Colonic mucosa (tissue), 4 donors: ENCODE data around the gene SERPING1. TPM values are rescaled to one million over a fixed set of nuclear protein-coding genes. Genes with fewer than 3 reads are reported as not detected.

Experiments
- DNase-seq: peaks from one replicate; pipeline ENCODE4 v3.0.0-alpha.2; 2020
- H3K27ac ChIP-seq: fragments of 200-600 bp; one replicate; pipeline ENCODE4 v1.8.0; 2021
- H3K27me3 ChIP-seq: fragments of 200-600 bp; one replicate; pipeline ENCODE4 v1.8.0; 2021
- H3K36me3 ChIP-seq: fragments of 200-600 bp; one replicate; pipeline ENCODE4 v1.8.0; 2021
- H3K4me1 ChIP-seq: fragments of 200-600 bp; one replicate; pipeline ENCODE4 v1.8.0; 2021; ENCODE audit warnings: mild to moderate bottlenecking
- H3K4me3 ChIP-seq: fragments of 200-600 bp; one replicate; pipeline ENCODE4 v1.8.0; 2021
- H3K9ac ChIP-seq, 2 donors: one replicate each; pipeline ENCODE4 v1.7.0; 2013; ENCODE audit warnings: control low read depth in 2 of 2, low read depth in 2 of 2, low read length in 2 of 2
- H3K9me3 ChIP-seq: fragments of 200-600 bp; one replicate; pipeline ENCODE4 v1.8.0; 2021
- intact Hi-C: fragments of 100-400 bp; cut with DNase I; formaldehyde crosslinking; loops from one replicate; pipeline ENCODE4 v1.14.1; 2022
- total RNA-seq, 2 donors: library from RNA; stranded (reverse); fragmentation: NEBNext Ultra II Directional in 1 of 2; extraction: Animal tissue kit (Norgen Biotek cat#: 25700) in 1 of 2; gene quantifications; one replicate each; pipeline ENCODE4 v1.2.1, GENCODE V29; 2021
- TF ChIP-seq, protein P1 (sequence below): fragments of 200-600 bp; IDR thresholded peaks from one replicate; pipeline ENCODE4 v1.8.0; 2022; ENCODE audit warnings: antibody characterized with exemption, mild to moderate bottlenecking
- donor health status: healthy.
- donor health status: DM: no; HTN: no; CAD: no.
- donor health status: DM: no; HTN: no; CAD: no.

The SERPING1 gene
- total RNA-seq, 2 donors from 2014 or later = 18.7 to 57.5 TPM

DNA sequence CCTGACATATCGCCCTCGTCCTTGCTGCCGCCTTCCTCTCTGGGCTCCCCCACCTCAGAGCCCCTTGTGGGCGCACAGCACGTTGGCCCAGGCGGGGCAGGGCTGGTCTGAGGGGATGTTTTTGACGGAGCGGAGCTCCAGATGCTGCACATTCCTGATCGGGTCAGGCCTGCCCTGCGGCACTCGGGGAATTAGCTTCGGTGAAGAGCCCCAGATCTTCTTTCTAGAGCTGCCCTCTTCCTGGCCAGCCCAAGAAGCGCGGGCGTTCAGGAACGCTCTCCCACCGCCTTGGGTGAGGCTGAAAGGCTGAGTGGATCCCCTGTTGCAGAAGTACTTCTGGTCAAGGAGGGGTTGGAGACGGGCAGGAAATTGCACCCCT lies 40.1 kb downstream of the SERPING1 start:
- Histone ChIP-seq H3K9me3 (no peaks in the 10 kb centered on the region), H3K36me3 (no peaks in the 10 kb centered on the region), H3K27ac (no peak overlapping the region), H3K27me3 (no peaks in the 10 kb centered on the region), H3K4me1 (no peaks in the 10 kb centered on the region), H3K4me3 (no peak overlapping the region), H3K9ac (no peak overlapping the region)
- intact Hi-C loops = no loop called here
- TF ChIP-seq, protein P1, sequence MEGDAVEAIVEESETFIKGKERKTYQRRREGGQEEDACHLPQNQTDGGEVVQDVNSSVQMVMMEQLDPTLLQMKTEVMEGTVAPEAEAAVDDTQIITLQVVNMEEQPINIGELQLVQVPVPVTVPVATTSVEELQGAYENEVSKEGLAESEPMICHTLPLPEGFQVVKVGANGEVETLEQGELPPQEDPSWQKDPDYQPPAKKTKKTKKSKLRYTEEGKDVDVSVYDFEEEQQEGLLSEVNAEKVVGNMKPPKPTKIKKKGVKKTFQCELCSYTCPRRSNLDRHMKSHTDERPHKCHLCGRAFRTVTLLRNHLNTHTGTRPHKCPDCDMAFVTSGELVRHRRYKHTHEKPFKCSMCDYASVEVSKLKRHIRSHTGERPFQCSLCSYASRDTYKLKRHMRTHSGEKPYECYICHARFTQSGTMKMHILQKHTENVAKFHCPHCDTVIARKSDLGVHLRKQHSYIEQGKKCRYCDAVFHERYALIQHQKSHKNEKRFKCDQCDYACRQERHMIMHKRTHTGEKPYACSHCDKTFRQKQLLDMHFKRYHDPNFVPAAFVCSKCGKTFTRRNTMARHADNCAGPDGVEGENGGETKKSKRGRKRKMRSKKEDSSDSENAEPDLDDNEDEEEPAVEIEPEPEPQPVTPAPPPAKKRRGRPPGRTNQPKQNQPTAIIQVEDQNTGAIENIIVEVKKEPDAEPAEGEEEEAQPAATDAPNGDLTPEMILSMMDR = no peak
- DNase-seq = no peak

DNA sequence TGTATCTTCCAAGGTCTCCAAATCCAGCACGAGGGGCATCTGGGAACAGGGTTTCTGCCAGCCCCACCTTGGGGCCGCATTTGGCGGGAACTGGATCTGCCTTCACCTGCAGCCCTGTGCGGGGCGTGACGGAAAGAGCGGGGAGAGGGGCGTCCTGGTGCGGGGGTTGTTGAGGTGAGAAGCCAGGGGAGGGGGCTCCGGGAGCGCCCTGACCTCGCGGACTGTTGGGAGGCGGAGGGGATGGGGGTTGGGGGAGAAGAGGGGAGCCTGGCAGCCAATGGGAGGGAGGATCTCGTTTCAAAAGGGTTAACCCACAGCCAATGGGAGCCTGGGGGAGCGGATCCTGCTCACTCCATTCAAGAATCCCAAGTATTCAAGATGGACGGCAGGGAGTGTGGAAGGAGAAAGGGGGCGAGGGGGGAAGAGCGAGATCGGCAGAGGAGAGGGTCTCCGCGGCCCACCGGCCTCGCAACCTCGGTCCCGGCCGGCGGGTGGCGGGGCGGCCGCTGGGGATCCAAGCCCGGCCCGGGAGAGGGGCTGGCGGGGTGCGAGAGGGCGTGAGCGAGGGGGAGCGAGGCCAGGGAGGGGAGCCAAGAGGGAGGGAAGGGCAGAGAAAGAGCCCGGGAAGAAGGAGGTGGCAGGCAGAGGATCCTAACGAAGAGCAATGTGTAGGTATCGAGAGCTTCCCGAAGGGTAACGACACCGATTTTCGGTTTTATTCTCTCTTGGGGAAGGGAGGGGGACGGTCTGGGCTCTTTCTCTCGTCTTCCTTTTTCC lies 40.7 kb downstream of the SERPING1 start:
- Histone ChIP-seq H3K4me3 (peak overlapping the region; percentile 54), H3K27ac (no peak overlapping the region), H3K9me3 (no peaks in the 10 kb centered on the region), H3K36me3 (no peaks in the 10 kb centered on the region), H3K9ac (peak overlapping the region; percentile 38 to 76), H3K4me1 (no peaks in the 10 kb centered on the region), H3K27me3 (no peaks in the 10 kb centered on the region)
- intact Hi-C loops = no loop called here
- DNase-seq = no peak
- TF ChIP-seq, protein P1 = no peak

DNA sequence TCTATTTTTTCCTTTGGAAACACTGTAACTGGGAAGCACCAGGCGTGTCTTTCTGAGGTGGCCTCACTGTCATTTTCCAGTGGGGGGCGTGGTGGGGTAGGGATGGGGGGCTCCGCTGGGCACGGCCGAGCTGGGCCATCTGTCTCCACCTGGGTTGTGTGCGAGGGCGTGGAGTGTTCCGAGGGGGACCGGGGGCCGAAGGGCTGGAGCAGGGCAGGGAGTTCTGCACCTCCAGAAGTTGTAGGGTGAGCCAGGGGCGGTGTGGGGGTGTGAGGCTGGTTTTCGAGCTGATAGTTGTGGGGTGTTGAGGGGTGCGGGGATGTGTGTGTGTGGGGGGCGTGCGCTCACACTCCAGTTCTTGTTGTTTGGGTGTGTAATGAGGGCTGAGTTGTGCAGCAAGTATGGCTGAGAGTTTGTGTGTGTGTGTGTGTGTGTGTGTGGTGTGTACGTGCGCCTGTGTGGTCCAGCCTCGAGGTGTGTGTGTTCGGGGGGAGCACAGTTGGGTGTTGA lies 41.4 kb downstream of the SERPING1 start:
- DNase-seq = no peak
- H3K9me3 ChIP-seq = no peaks in the 10 kb centered on the region
- no peaks in the 10 kb centered on the region for H3K4me1 ChIP-seq
- H3K27ac ChIP-seq = no peak overlapping the region
- H3K9ac ChIP-seq = peak overlapping the region; percentile 38 to 76
- intact Hi-C loops = no loop called here
- H3K4me3 ChIP-seq = peak overlapping the region; percentile 54
- no peaks in the 10 kb centered on the region for H3K27me3 ChIP-seq
- TF ChIP-seq, protein P1 = no peak
- H3K36me3 ChIP-seq = no peaks in the 10 kb centered on the region

DNA sequence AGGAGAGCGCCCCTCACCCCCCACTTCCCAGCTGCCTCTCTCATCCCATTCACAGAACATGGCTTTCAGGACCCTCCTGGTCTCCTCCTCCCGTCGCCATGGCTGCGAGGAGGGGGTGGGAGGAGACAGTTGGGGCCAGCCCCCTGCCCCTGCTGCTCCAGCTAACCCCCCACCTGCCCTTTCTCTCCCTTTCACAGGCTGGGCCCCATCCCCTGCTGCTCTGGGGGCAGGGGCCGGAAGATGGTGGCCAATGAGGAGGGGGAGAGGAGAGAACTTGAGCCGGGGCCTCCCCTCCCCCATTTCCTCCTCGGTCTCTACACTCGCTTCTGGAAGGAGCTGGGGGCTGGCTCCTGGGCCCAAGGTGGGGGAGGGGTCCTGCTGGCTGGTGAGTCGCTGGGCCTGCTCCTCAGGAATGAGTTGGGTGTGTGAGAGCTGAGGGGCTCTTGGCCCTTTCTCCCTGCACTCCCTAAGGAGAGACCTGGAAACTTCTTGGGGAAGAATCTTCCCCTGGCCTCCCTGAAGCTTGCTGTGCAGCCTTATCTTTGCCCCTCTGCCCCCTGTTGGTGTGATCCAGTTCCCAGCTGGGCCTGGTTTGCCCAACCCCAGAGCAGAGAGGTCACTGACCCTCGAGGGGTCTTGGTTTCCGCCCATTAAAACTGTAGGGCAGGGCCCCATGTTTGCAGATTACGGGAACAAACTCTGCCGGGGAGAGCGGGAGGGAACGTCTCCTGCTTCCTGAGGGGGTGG lies 42.0 kb downstream of the SERPING1 start:
- H3K27ac ChIP-seq = no peak overlapping the region
- H3K4me3 ChIP-seq = no peak overlapping the region
- TF ChIP-seq, protein P1 = no peak
- intact Hi-C loops = loop anchor here (2.0 to 10.0 kb wide), 3 partner anchors 71 to 292 kb away; partner anchors contain the start of genes SMTNL1 and TIMM10
- no peaks in the 10 kb centered on the region for H3K27me3 ChIP-seq
- no peaks in the 10 kb centered on the region for H3K9me3 ChIP-seq
- H3K36me3 ChIP-seq = no peaks in the 10 kb centered on the region
- H3K9ac ChIP-seq = no peak overlapping the region
- DNase-seq = no peak
- H3K4me1 ChIP-seq = no peaks in the 10 kb centered on the region

DNA sequence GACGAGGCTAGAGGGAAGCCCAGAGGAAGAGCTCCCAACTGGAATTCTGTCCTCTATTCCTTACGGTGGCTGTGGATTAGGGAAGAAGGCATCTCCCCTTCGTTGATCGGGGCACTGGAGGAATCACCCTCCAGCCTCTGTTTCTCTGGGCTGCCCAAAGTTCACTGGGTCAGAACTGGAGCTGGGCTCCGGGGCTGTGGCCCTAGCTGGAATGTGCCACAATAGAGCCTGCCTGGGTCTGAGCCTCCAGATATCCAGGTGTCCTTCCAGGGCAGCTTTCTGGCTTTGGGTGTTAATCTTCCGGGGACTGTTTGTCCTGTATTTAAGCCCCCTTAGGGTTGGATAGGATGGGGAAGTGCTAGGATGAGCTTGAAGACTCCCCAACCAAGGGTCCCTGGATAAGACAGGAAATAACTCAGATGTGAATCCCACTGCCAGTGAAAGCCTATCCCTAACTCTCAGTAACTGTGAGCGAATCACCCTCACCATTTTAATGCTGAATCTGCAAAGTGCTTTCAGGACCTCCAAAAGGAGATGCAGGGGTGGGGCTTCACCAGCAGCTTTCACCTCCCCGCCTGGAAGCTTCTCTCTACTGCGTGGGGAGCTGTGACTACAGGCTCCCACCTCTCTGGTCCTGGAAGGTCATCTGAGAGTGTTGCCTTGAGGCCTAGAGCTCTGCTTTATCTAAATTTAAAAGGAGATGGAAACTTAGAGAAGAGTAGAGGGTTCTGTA lies 42.7 kb downstream of the SERPING1 start:
- DNase-seq = no peak
- TF ChIP-seq, protein P1 = no peak
- no peaks in the 10 kb centered on the region for H3K9me3 ChIP-seq
- H3K4me3 ChIP-seq = no peak overlapping the region
- no peaks in the 10 kb centered on the region for H3K36me3 ChIP-seq
- no peak overlapping the region for H3K27ac ChIP-seq
- no peak overlapping the region for H3K9ac ChIP-seq
- H3K27me3 ChIP-seq = no peaks in the 10 kb centered on the region
- H3K4me1 ChIP-seq = no peaks in the 10 kb centered on the region
- intact Hi-C loops = loop anchor here (2.0 to 10.0 kb wide), 3 partner anchors 71 to 293 kb away; partner anchors contain the start of genes SMTNL1 and TIMM10
